Neural crest cell (in vitro differentiated cells): ENCODE results near the gene CXCR5. TPM values are rescaled to one million over a fixed set of nuclear protein-coding genes. Genes with fewer than 3 reads are reported as not detected.

Experiments used
- DNase-seq: peaks from one replicate; pipeline ENCODE4 v3.0.0; 2021; ENCODE audit warnings: low read depth, mixed read lengths, low spot score
- H3K27ac Mint-ChIP-seq: one replicate; pipeline ENCODE4 v1.8.0; 2021; ENCODE audit warnings: mild to moderate bottlenecking, mixed read lengths; ENCODE audit not compliant: unreplicated experiment
- H3K27me3 Mint-ChIP-seq: 2 replicates; pipeline ENCODE4 v1.8.0; 2021; ENCODE audit warnings: low read depth, mild to moderate bottlenecking, mixed read lengths
- H3K36me3 Mint-ChIP-seq: 2 replicates; pipeline ENCODE4 v1.8.0; 2021; ENCODE audit warnings: low read depth, mild to moderate bottlenecking, mixed read lengths
- H3K4me1 Mint-ChIP-seq: 2 replicates; pipeline ENCODE4 v1.8.0; 2021; ENCODE audit warnings: mixed read lengths
- H3K4me3 Mint-ChIP-seq: one replicate; pipeline ENCODE4 v1.8.0; 2021; ENCODE audit warnings: mild to moderate bottlenecking, mixed read lengths
- H3K9me3 Mint-ChIP-seq: 2 replicates; pipeline ENCODE4 v1.8.0; 2021; ENCODE audit warnings: mixed read lengths
- CTCF ChIP-seq: fragments of 200-600 bp; sonication (generic); conservative IDR thresholded peaks from 2 replicates; pipeline ENCODE4 v1.5.0; 2021; ENCODE audit warnings: antibody characterized with exemption, mild to moderate bottlenecking
- total RNA-seq: library from RNA; stranded (reverse); gene quantifications from 2 replicates; pipeline ENCODE4 v1.2.1, GENCODE V29; 2021

CXCR5 gene
- total RNA-seq, 1 donor from 2014 or later, result not detected

- Mint-ChIP-seq H3K4me3 (no peak overlapping the region), H3K27ac (no peak overlapping the region), H3K4me1 (peaks cover 23% of the 10 kb centered on the region), H3K36me3 (no peaks in the 10 kb centered on the region), H3K27me3 (peaks cover 2% of the 10 kb centered on the region), H3K9me3 (no peaks in the 10 kb centered on the region)
- DNase-seq, result no peak
- no peak for TF ChIP-seq CTCF
Measured at GRCh38 chr11:118896472-118896913, 12.8 kb downstream of the CXCR5 start.

- H3K4me1 Mint-ChIP-seq, result peaks cover 23% of the 10 kb centered on the region
- peak overlapping the region; percentile 90 for H3K27ac Mint-ChIP-seq
- DNase-seq, result no peak
- peaks cover 2% of the 10 kb centered on the region for H3K27me3 Mint-ChIP-seq
- no peak for TF ChIP-seq CTCF
- H3K4me3 Mint-ChIP-seq, result no peak overlapping the region
- no peaks in the 10 kb centered on the region for H3K9me3 Mint-ChIP-seq
- no peaks in the 10 kb centered on the region for H3K36me3 Mint-ChIP-seq
Measured at GRCh38 chr11:118896921-118897591, 13.4 kb downstream of the CXCR5 start.

- peaks cover 23% of the 10 kb centered on the region for H3K4me1 Mint-ChIP-seq
- H3K27me3 Mint-ChIP-seq, result peaks cover 2% of the 10 kb centered on the region
- DNase-seq, result no peak
- H3K36me3 Mint-ChIP-seq, result no peaks in the 10 kb centered on the region
- H3K9me3 Mint-ChIP-seq, result no peaks in the 10 kb centered on the region
- no peak overlapping the region for H3K4me3 Mint-ChIP-seq
- TF ChIP-seq CTCF, result no peak
- H3K27ac Mint-ChIP-seq, result peak overlapping the region; percentile 90
Measured at GRCh38 chr11:118897721-118898310, 14.1 kb downstream of the CXCR5 start.

- no peak for DNase-seq
- Mint-ChIP-seq H3K27ac (no peak overlapping the region), H3K4me1 (peaks cover 23% of the 10 kb centered on the region), H3K27me3 (peaks cover 2% of the 10 kb centered on the region), H3K9me3 (no peaks in the 10 kb centered on the region), H3K36me3 (no peaks in the 10 kb centered on the region), H3K4me3 (no peak overlapping the region)
- TF ChIP-seq CTCF, result no peak
Measured at GRCh38 chr11:118898400-118899295, 15.0 kb downstream of the CXCR5 start.

- no peaks in the 10 kb centered on the region for H3K9me3 Mint-ChIP-seq
- no peak for DNase-seq
- peaks cover 23% of the 10 kb centered on the region for H3K4me1 Mint-ChIP-seq
- no peaks in the 10 kb centered on the region for H3K36me3 Mint-ChIP-seq
- peaks cover 2% of the 10 kb centered on the region for H3K27me3 Mint-ChIP-seq
- no peak for TF ChIP-seq CTCF
- H3K27ac Mint-ChIP-seq, result no peak overlapping the region
- no peak overlapping the region for H3K4me3 Mint-ChIP-seq
Measured at GRCh38 chr11:118899296-118899688, 15.6 kb downstream of the CXCR5 start.
